OCI-LY3 (cell line): ENCODE results near the gene SLC37A1.

ENCODE experiments used
- EZH2phosphoT487 ChIP-seq: fragments of 200-600 bp; shearing (Covaris generic); IDR thresholded peaks from 2 replicates; pipeline ENCODE4 v1.6.1; 2018; ENCODE audit warnings: antibody characterized with exemption, mixed run types, low read depth
- TF ChIP-seq, protein P1 (sequence below): fragments of 200-600, 300-600 bp; sonication (generic); IDR thresholded peaks from 2 replicates; pipeline ENCODE4 v1.5.1; 2014; ENCODE audit warnings: antibody characterized with exemption, low read length, low read depth

DNA sequence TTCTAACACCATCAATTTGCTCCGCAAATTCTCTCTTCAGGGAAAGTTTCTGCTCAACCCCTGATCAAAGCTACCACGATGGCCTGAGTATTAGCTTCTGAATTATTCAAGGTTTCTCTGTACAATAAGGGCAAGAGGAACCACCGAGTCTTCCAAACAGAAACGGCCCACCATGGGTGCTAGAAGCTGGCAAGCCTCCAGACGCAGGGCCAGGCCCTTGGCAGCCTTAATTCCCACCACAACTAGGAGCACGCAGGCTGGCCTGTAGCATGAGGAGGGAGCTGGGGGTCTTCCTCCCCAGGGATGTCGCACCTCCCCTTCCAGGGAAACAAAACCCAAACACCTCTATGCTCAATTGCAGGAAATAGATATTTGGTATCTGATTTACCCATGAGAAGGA, 28.7 kb upstream of the SLC37A1 start:
- TF ChIP-seq, protein P1, sequence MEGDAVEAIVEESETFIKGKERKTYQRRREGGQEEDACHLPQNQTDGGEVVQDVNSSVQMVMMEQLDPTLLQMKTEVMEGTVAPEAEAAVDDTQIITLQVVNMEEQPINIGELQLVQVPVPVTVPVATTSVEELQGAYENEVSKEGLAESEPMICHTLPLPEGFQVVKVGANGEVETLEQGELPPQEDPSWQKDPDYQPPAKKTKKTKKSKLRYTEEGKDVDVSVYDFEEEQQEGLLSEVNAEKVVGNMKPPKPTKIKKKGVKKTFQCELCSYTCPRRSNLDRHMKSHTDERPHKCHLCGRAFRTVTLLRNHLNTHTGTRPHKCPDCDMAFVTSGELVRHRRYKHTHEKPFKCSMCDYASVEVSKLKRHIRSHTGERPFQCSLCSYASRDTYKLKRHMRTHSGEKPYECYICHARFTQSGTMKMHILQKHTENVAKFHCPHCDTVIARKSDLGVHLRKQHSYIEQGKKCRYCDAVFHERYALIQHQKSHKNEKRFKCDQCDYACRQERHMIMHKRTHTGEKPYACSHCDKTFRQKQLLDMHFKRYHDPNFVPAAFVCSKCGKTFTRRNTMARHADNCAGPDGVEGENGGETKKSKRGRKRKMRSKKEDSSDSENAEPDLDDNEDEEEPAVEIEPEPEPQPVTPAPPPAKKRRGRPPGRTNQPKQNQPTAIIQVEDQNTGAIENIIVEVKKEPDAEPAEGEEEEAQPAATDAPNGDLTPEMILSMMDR: no peak
- no peak for TF ChIP-seq EZH2phosphoT487
